CD4-positive, CD25-positive, alpha-beta regulatory T cell (primary cell): ENCODE data around the gene MISP3. TPM values are rescaled to one million over a fixed set of nuclear protein-coding genes. Genes with fewer than 3 reads are reported as not detected.

ENCODE experiments used
- polyA plus RNA-seq, 4 donors: library from polyadenylated mRNA; unstranded; fragments of 300-500 nt; fragmentation: Illumina TruSeq; gene quantifications; one replicate each; pipeline ENCODE4 v1.2.3, GENCODE V29; 2021
- total RNA-seq: library from RNA; stranded (reverse); gene quantifications from one replicate; pipeline ENCODE4 v1.2.3, GENCODE V29; 2022

The MISP3 gene
- total and polyA plus RNA-seq, 5 donors from 2014 or later: 0.22 to 0.91 (median 0.54) TPM; not detected in 1

Other genes starting within 250 kb of the MISP3 start
- not detected for gene NANOS3, start 195.7 kb upstream of the MISP3 start, total RNA-seq
- gene NANOS3, start 195.7 kb upstream of the MISP3 start, polyA plus RNA-seq: not detected
- gene BRME1, start 166.7 kb upstream of the MISP3 start, total RNA-seq: 1.7 TPM
- under 1 TPM in 3 of 4 donors, not detected in 1; 0.24 to 0.63 (median 0.53) TPM for gene BRME1, start 166.7 kb upstream of the MISP3 start, polyA plus RNA-seq
- 35.0 TPM for gene CC2D1A, start 166.6 kb upstream of the MISP3 start, total RNA-seq
- gene CC2D1A, start 166.6 kb upstream of the MISP3 start, polyA plus RNA-seq: 1 to 10 TPM; 3.7 to 4.9 (median 4.2) TPM
- not detected for gene PODNL1, start 134.4 kb upstream of the MISP3 start, total RNA-seq
- under 1 TPM in 1 of 4 donors, not detected in 3; 0.52 TPM for gene PODNL1, start 134.4 kb upstream of the MISP3 start, polyA plus RNA-seq
- 82.9 TPM for gene DCAF15, start 120.3 kb upstream of the MISP3 start, total RNA-seq
- gene DCAF15, start 120.3 kb upstream of the MISP3 start, polyA plus RNA-seq: 1 to 10 TPM; 5.3 to 7.5 (median 5.9) TPM
- gene RFX1, start 66.5 kb upstream of the MISP3 start, total RNA-seq: 23.2 TPM
- gene RFX1, start 66.5 kb upstream of the MISP3 start, polyA plus RNA-seq: 1 to 10 TPM in 2 of 4 donors, under 1 TPM in 2; 0.48 to 1.6 (median 0.83) TPM
- not detected for gene RLN3, start 44.6 kb upstream of the MISP3 start, total RNA-seq
- under 1 TPM in 1 of 4 donors, not detected in 3; 0.55 TPM for gene RLN3, start 44.6 kb upstream of the MISP3 start, polyA plus RNA-seq
- 51.9 TPM for gene IL27RA, start 41.0 kb upstream of the MISP3 start, total RNA-seq
- gene IL27RA, start 41.0 kb upstream of the MISP3 start, polyA plus RNA-seq: 10 to 100 TPM; 71.2 to 78.4 (median 74.6) TPM
- not detected for gene PALM3, start 10.7 kb upstream of the MISP3 start, total RNA-seq
- gene PALM3, start 10.7 kb upstream of the MISP3 start, polyA plus RNA-seq: not detected
- not detected for gene C19orf67, start 13.0 kb downstream of the MISP3 start, total RNA-seq
- gene C19orf67, start 13.0 kb downstream of the MISP3 start, polyA plus RNA-seq: not detected
- 24.1 TPM for gene SAMD1, start 18.0 kb downstream of the MISP3 start, total RNA-seq
- 1 to 10 TPM in 2 of 4 donors, under 1 TPM in 2; 0.80 to 1.4 (median 1.0) TPM for gene SAMD1, start 18.0 kb downstream of the MISP3 start, polyA plus RNA-seq
- gene PRKACA, start 45.0 kb downstream of the MISP3 start, total RNA-seq: 40.2 TPM
- 1 to 10 TPM in 2 of 4 donors, under 1 TPM in 2; 0.47 to 1.8 (median 1.00) TPM for gene PRKACA, start 45.0 kb downstream of the MISP3 start, polyA plus RNA-seq
- gene ASF1B, start 63.8 kb downstream of the MISP3 start, total RNA-seq: 4.6 TPM
- 10 to 100 TPM in 1 of 4 donors, 1 to 10 TPM in 3; 6.2 to 10.1 (median 8.7) TPM for gene ASF1B, start 63.8 kb downstream of the MISP3 start, polyA plus RNA-seq
- 8.2 TPM for gene ADGRL1, start 133.4 kb downstream of the MISP3 start, total RNA-seq
- gene ADGRL1, start 133.4 kb downstream of the MISP3 start, polyA plus RNA-seq: under 1 TPM in 3 of 4 donors, not detected in 1; 0.21 to 0.40 (median 0.29) TPM